Sigmoid colon (tissue), 3 donors: ENCODE results near the gene TMEM106C.

ENCODE experiments used
- CTCF ChIP-seq, 4 experiments: fragments of 450-650 bp in 3 of 4; fragments of 200-600 bp in 1 of 4; IDR thresholded peaks; one replicate each; pipeline ENCODE4 v1.5.1; 2016 to 2019; ENCODE audit warnings: antibody characterized with exemption in 4 of 4, mild to moderate bottlenecking in 3 of 4, moderate library complexity in 2 of 4
- POLR2A ChIP-seq, 2 donors: fragments of 450-650 bp; IDR thresholded peaks; one replicate each; pipeline ENCODE4 v1.6.1; 2016; ENCODE audit warnings: antibody characterized with exemption in 2 of 2, mild to moderate bottlenecking in 2 of 2, moderate library complexity in 2 of 2

- no peak for TF ChIP-seq CTCF (IDR thresholded peaks at IDR 0.05)
- no peak for TF ChIP-seq POLR2A (IDR thresholded peaks at IDR 0.05)
Measured at GRCh38 chr12:47938594-47938993, 24.8 kb upstream of the TMEM106C start.
